ENCODE results near the gene ZNF124.
"Not testable (repeated sequence)": the region's sequence is repeated elsewhere in the genome, so short reads cannot be mapped to it uniquely, and the experiment has no call there.

The ZNF124 gene
- total RNA-seq, result 16.7 to 36.4 reads per million in 2 donors

- DNase-seq, result not testable (repeated sequence)
These were observed at the start of gene ZNF124 for GRCh38 chr1:247171875-247172563. TSS of gene ZNF124 (minus strand) at chr1:247172020. CDS start at chr1:247171877, 143 bp downstream.

DNA sequence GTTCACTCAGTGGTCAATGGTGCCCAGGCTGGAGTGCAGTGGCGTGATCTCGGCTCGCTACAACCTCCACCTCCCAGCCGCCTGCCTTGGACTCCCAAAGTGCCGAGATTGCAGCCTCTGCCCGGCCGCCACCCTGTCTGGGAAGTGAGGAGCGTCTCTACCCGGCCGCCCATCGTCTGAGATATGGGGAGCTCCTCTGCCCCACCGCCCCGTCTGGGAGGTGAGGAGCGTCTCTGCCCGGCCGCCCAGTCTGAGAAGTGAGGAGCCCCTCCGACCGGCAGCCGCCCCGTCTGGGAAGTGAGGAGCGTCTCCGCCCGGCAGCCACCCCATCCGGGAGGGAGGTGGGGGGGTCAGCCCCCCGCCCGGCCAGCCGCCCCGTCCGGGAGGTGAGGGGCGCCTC is 48.5 kb upstream of the ZNF124 start:
- DNase-seq, result not testable (repeated sequence)

DNA sequence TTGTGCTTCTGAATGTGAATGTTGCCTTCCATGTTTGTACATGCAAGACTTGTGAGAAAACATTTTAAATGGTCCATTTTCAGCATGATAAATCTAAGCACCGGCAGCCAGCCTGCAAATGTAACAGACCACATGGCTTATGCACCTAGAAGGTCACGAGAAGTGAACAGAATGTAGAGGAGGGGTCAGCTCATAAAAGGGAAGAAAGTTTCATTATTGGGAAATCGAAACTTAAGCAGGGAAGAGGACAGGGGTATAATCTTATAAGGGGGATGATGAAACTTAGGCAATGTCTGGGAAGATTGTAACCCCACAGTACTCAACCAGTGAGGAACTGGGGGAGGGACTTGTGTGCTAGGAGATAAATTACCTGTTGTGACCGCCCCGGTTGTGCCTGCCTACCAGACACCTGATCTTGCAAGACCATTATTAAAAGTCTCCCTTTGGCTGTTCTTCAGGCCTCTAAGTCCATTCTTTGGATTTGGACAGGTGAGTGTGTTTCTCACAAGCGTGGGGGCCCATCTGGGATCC is 46.4 kb upstream of the ZNF124 start:
- no peak for DNase-seq

- no peak for DNase-seq
These were observed 44.4 kb upstream of the ZNF124 start for GRCh38 chr1:247216261-247216660.

GRCh38 chr1:247212627-247213617 is 41.1 kb upstream of the ZNF124 start:
- no peak for DNase-seq

- no peak for DNase-seq
These were observed 40.2 kb upstream of the ZNF124 start for GRCh38 chr1:247212012-247212411.

GRCh38 chr1:247211339-247211738 is 39.5 kb upstream of the ZNF124 start:
- no peak for DNase-seq

- DNase-seq, result peak; percentile 92
These were observed 38.7 kb upstream of the ZNF124 start for GRCh38 chr1:247210376-247211117.

DNA sequence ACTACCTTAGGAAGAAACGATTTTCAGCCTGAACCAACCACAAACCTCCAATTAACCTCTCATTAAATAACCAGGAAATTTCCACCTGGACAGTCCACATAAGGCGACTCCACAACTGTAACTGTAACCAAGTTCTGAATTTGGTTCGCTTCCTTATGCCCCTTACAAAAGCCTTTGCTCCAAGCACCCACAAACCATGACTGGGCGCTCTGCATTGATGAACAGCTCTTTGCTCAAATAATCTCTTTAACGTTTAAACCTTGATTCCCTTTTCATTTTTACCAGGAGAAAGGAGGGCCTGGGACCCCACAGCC is 38.2 kb upstream of the ZNF124 start:
- no peak for DNase-seq

DNA sequence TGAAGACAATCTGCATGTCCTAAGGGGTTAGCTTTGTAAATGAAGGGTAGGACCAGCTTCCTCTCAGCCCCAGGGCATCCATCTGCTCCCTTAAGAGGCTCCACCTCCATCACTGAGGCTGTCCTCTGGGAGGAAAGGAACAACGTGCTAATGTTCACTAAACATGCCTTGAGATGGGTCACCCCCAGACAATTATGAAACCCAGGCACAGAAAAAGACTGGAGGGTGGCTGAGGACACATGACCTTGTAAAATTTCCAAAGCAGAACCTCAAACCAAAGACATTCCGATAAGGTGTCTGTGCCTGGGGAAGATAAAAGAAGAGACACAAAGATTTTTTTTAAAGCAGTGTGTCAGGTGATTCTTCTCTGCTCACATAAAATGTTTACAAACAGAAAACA is 37.6 kb upstream of the ZNF124 start:
- no peak for DNase-seq

DNA sequence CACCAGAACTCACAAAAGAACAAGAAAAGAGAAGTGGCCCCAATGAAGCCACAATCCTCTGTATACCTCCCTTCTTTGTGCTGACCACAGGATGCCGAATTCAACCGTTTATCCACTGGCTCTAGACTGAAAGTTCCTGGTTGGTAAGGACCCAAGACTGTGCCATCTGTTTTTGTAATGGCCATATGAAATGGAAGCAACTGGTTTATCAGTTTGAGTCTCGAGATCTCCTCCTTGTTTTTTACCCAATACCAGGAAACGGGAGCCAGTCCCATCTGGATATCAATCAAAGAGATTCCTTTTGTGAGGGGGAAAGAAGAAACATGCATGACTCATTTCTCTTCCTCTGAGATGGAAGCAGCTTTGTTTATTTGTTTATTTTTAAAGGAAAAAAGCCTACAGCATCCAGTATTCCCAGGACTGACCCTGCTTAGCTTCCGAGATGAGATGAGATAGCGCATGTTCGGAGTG is 32.4 kb upstream of the ZNF124 start:
- no peak for DNase-seq

DNA sequence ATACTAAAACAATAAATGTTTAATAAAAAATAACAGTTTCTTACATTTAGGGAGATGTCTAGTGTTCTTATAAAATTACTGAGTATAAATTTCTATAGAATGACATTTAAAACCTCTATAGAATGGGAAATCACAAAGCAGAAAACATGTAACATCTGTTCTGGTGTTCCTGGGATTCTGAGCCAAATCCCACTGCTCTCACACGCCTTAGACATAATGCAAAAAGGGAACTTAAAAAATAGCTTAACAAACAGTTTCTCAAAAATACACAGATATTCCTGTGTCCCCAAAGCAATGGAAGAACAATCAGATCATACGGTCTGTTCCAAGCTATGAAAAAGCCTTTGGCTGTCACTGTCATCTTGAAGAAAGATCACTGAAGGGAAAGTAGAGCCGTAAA is 27.0 kb upstream of the ZNF124 start:
- no peak for DNase-seq

- DNase-seq, result no peak
These were observed 22.1 kb upstream of the ZNF124 start for GRCh38 chr1:247193958-247194357.

- DNase-seq, result no peak
These were observed 18.4 kb upstream of the ZNF124 start for GRCh38 chr1:247189981-247190798.

GRCh38 chr1:247185667-247186066 is 13.8 kb upstream of the ZNF124 start:
- no peak for DNase-seq

DNA sequence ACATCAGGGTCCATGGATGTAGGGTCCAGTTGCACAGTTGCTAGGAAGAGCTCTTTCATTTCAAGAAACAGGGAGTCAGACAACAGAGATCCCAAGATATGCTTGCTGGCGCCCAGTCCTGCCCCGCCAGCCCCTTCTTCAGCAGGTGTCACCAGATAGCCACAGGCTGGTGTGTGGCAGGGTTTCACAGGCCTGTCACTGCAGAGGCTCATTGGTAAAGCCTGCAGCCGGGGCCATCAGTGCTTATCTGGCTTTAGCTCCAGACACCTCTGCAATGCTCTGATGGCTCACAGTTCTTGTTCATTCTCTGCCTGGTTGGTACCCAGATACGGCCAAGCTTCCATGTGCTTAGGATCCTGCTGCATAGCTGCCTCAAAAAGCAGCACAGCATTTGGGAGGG is 12.4 kb upstream of the ZNF124 start:
- DNase-seq, result no peak

DNA sequence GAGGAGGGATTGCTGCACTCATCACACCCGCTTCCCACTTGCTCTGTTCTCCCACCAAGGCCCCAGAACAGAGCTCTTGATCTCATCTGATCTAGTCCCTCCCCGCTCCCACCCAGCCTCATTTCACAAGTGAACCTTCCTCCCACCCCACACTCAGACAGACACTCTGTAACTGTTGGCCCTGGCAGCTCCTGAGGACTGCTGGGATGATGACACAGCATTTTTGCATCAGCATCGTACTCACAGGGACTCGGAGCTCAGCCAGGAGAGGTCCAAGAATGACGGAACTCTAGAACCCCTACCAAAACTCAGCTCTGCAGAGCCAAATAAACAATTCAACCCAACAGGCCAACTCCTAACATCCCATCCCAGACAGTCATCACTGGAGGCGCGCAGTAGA is 11.2 kb upstream of the ZNF124 start:
- DNase-seq, result no peak

DNA sequence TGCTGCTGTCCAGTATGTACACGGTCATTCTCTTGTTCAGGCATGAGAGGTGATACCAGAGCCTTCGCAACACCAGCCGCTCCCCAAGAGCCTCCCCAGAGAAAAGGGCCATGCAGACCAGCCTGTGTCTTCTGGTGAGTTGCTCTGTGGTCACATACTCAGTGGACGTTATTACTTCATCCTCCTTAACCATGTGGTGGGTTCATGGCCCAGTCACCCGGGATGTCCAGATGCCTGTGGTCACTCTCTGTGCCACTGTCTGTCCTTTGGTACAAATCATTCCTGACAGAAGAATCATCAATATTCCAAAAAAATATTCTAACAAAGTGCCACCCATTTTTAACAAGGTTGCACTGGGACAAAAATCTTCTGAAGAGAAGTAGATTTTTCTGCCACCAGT is 8.8 kb upstream of the ZNF124 start:
- DNase-seq, result no peak

- DNase-seq, result no peak
These were observed 5.9 kb upstream of the ZNF124 start for GRCh38 chr1:247177755-247178154.

DNA sequence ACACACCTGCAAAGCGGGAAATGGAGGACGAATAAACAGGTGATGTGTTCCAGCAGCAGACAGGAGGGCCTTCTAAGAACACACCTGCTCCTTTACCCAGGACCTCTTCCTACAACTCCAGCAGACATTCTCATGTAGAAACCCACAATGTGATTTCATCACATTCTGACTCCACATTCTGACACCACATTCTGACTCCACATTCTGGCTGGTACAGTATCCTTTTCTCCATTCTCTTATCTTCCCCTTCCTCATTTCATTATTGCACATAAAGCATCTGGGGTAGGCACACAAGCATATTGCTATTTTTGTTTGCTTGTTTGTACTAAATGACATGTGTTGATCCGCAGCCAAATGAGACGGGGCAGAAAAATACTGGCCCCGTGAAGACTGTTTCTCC is 3.6 kb upstream of the ZNF124 start:
- DNase-seq, result no peak

DNA sequence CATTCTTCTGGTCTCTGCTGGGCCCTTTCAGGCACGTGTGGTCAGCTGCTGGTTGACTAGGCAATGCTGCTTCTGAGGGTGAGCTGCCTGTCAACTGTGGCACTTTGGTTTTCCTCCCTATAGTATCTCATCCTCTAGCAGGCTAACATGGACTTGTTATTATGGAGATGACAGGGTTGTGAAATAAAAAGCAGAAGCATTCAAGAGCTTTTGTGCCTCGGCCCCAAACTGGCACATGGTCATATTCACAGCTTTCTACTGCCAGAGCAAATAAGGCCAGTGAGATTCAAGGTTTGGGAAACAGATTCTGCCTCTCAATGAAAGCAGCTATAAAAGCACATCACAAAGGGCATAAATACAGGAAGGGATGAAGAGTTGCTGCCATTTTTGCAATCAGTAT is 1.6 kb upstream of the ZNF124 start:
- DNase-seq, result no peak

DNA sequence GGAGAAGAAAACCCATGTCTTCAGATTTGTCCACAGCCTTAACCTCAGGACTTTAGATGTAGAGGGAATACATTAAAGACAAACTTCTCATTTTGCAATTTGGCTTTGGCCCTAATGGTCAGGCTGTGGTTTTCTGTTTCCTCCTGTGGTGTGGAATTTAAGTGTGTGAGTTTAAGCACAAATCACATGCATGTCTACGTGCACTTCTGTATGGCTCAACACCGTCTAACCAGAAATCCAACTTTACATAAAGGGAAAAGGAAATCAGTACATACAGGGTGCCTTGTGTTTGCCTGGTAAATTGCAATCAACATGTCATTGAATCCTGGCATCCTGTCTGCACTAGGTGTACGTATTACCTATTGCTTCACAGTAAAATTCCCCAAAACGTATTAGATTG is 1.2 kb upstream of the ZNF124 start:
- DNase-seq, result no peak
